ENCODE results near the gene YIPF5. TPM values are rescaled to one million over a fixed set of nuclear protein-coding genes. Genes with fewer than 3 reads are reported as not detected.

YIPF5 gene
- total RNA-seq, 1 donor from 2014 or later: 65.6 TPM

- no peak overlapping the region for H3K27ac Mint-ChIP-seq
- no peak overlapping the region for H3K9ac ChIP-seq
- H3K4me1 Mint-ChIP-seq: peaks cover 12% of the 10 kb centered on the region
- no peak overlapping the region for H3K4me2 ChIP-seq
- H3F3A ChIP-seq (ENCODE audit: low read depth): no peaks in the 10 kb centered on the region
- no peaks in the 10 kb centered on the region for H3K36me3 ChIP-seq
- H4K20me1 ChIP-seq (ENCODE audit: low read depth): no peaks in the 10 kb centered on the region
- DNase-seq (ENCODE audit: low spot score): no peak
- H3K27ac ChIP-seq: no peak overlapping the region
- peaks cover 2% of the 10 kb centered on the region for H3K27me3 Mint-ChIP-seq (ENCODE audit: insufficient read depth, low read depth)
- H2AFZ ChIP-seq (replicated peaks): no peak overlapping the region
- H3K4me3 ChIP-seq: no peak overlapping the region
- no peaks in the 10 kb centered on the region for H3K9me3 ChIP-seq (ENCODE audit: low read depth)
- H3K4me1 ChIP-seq: peaks cover 13% of the 10 kb centered on the region
- no peaks in the 10 kb centered on the region for H3K36me3 Mint-ChIP-seq
- no peaks in the 10 kb centered on the region for H3K79me2 ChIP-seq (ENCODE audit: low read depth)
- TF ChIP-seq CTCF (IDR thresholded peaks at IDR 0.05): no peak
- no peak for TF ChIP-seq EZH2 (IDR thresholded peaks at IDR 0.05)
- no peak for TF ChIP-seq EZH2phosphoT487 (IDR thresholded peaks at IDR 0.05)
- no peaks in the 10 kb centered on the region for H3K9me3 Mint-ChIP-seq
- H3K27me3 ChIP-seq: peaks cover 25% of the 10 kb centered on the region
- H3K4me3 Mint-ChIP-seq: no peak overlapping the region
Measured at GRCh38 chr5:144209361-144209760, 38.9 kb upstream of the YIPF5 start.

DNA sequence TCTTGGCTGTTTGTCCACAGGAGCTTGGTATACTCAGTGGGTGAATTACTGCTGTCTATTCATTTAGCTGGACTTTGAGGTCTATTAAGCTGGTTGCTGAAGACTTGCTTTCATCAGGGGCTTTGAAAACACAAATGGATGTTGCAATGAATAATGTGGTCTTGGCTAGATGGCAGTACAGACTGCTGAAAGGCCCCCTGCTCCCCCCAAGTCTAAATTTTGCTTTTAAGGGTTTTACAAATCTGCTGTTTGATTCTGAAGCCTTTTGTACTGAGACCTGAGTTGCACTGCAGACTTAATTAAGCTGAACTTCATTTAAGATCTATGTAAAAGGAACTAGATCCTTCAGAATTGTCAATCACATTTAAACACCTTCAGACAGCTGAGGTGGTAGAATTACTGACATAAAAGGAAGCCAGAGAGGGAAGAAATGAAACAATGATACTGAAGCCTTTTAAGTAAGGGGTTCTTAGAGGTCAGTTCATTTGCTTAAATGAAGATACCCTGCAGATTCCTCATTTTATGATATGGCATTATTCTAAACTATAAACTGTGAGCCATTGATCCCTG is 37.5 kb upstream of the YIPF5 start:
- Histone ChIP-seq H3K4me1 (peaks cover 18% of the 10 kb centered on the region), H3K79me2 (ENCODE audit: low read depth) (no peaks in the 10 kb centered on the region), H3K36me3 (no peaks in the 10 kb centered on the region), H3K4me3 (no peak overlapping the region), H3K9me3 (ENCODE audit: low read depth) (no peaks in the 10 kb centered on the region), H2AFZ (replicated peaks) (no peak overlapping the region), H4K20me1 (ENCODE audit: low read depth) (no peaks in the 10 kb centered on the region), H3K27me3 (peaks cover 25% of the 10 kb centered on the region), H3K4me2 (no peak overlapping the region), H3F3A (ENCODE audit: low read depth) (no peaks in the 10 kb centered on the region), H3K9ac (no peak overlapping the region), H3K27ac (no peak overlapping the region)
- peak; percentile 31 for DNase-seq (ENCODE audit: low spot score)
- TF ChIP-seq EZH2 (IDR thresholded peaks at IDR 0.05) (no peak), CTCF (IDR thresholded peaks at IDR 0.05) (peak; percentile 54)
- no peaks in the 10 kb centered on the region for H3K9me3 Mint-ChIP-seq
- H3K27ac Mint-ChIP-seq: no peak overlapping the region
- H3K36me3 Mint-ChIP-seq: no peaks in the 10 kb centered on the region
- peaks cover 2% of the 10 kb centered on the region for H3K27me3 Mint-ChIP-seq (ENCODE audit: insufficient read depth, low read depth)
- peaks cover 18% of the 10 kb centered on the region for H3K4me1 Mint-ChIP-seq
- H3K4me3 Mint-ChIP-seq: no peak overlapping the region

DNA sequence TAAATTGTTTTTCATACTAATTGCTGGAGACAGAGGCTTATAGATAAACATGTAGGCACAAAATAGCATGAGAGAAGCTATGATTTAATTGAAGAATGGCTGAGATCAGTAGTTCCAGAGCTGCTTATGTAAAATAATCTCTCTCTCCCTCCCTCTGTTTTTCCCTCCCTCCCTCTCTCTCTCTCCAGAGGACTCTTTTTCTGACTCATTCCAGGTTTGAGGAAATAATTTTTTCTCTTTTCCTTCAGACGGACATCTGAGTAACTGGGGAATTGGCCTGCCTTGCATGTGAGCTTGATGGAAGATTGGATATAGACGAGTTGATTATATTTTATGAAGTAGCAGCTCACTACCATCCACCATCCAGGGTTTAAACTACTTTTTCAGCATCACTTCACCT is 35.7 kb upstream of the YIPF5 start:
- H3K27ac Mint-ChIP-seq: no peak overlapping the region
- H3K36me3 Mint-ChIP-seq: no peaks in the 10 kb centered on the region
- H3K4me1 Mint-ChIP-seq: peaks cover 18% of the 10 kb centered on the region
- H3K4me3 ChIP-seq: no peak overlapping the region
- H3K79me2 ChIP-seq (ENCODE audit: low read depth): no peaks in the 10 kb centered on the region
- no peak overlapping the region for H3K4me2 ChIP-seq
- H3K27me3 ChIP-seq: peaks cover 25% of the 10 kb centered on the region
- H2AFZ ChIP-seq (replicated peaks): no peak overlapping the region
- H3K27me3 Mint-ChIP-seq (ENCODE audit: insufficient read depth, low read depth): peaks cover 2% of the 10 kb centered on the region
- H3K9me3 ChIP-seq (ENCODE audit: low read depth): no peaks in the 10 kb centered on the region
- no peak overlapping the region for H3K9ac ChIP-seq
- H3F3A ChIP-seq (ENCODE audit: low read depth): no peaks in the 10 kb centered on the region
- no peak overlapping the region for H3K27ac ChIP-seq
- peaks cover 18% of the 10 kb centered on the region for H3K4me1 ChIP-seq
- H3K9me3 Mint-ChIP-seq: no peaks in the 10 kb centered on the region
- H4K20me1 ChIP-seq (ENCODE audit: low read depth): no peaks in the 10 kb centered on the region
- no peak for TF ChIP-seq EZH2 (IDR thresholded peaks at IDR 0.05)
- TF ChIP-seq EZH2phosphoT487 (IDR thresholded peaks at IDR 0.05): no peak
- TF ChIP-seq CTCF (IDR thresholded peaks at IDR 0.05): no peak
- DNase-seq (ENCODE audit: low spot score): no peak
- H3K4me3 Mint-ChIP-seq: no peak overlapping the region
- no peaks in the 10 kb centered on the region for H3K36me3 ChIP-seq

Measured in neural progenitor cell (in vitro differentiated cells).